HG03342 (cell line): ENCODE data around the gene CEP104.

Experiments used
- ATAC-seq: cut with Tn5 transposase; IDR thresholded peaks from one replicate; pipeline ENCODE4 v1.9.1; 2021; ENCODE audit warnings: mild to moderate bottlenecking, moderate library complexity; ENCODE audit not compliant: unreplicated experiment

CEP104 gene

GRCh38 chr1:3779912-3780416 is 77.0 kb downstream of the CEP104 start:
- no peak for ATAC-seq

- ATAC-seq = no peak
These were observed 77.6 kb downstream of the CEP104 start for GRCh38 chr1:3779265-3779911.

GRCh38 chr1:3778590-3779264 is 78.3 kb downstream of the CEP104 start:
- no peak for ATAC-seq

GRCh38 chr1:3777647-3778589 is 79.1 kb downstream of the CEP104 start:
- no peak for ATAC-seq

- ATAC-seq = no peak
These were observed 79.9 kb downstream of the CEP104 start for GRCh38 chr1:3777078-3777547.

GRCh38 chr1:3776231-3776961 is 80.6 kb downstream of the CEP104 start:
- no peak for ATAC-seq

- ATAC-seq = no peak
These were observed 81.4 kb downstream of the CEP104 start for GRCh38 chr1:3775490-3776230.

GRCh38 chr1:3774946-3775489 is 82.0 kb downstream of the CEP104 start:
- no peak for ATAC-seq

- ATAC-seq = no peak
These were observed 82.6 kb downstream of the CEP104 start for GRCh38 chr1:3774276-3774945.

- no peak for ATAC-seq
These were observed 83.3 kb downstream of the CEP104 start for GRCh38 chr1:3773572-3774275.

- ATAC-seq = peak; percentile 22
These were observed 84.1 kb downstream of the CEP104 start, which contains the start of gene SMIM1 for GRCh38 chr1:3772715-3773571. Gene SMIM1 (plus strand): TSS chr1:3772749. CDS start chr1:3775374, 2,625 bp downstream.

- peak; percentile 69 for ATAC-seq
These were observed 84.8 kb downstream of the CEP104 start for GRCh38 chr1:3772027-3772714.

GRCh38 chr1:3771108-3772026 is 85.6 kb downstream of the CEP104 start:
- no peak for ATAC-seq

- ATAC-seq = no peak
These were observed 86.8 kb downstream of the CEP104 start for GRCh38 chr1:3770047-3770765.

- ATAC-seq = no peak
These were observed 88.1 kb downstream of the CEP104 start for GRCh38 chr1:3768811-3769390.
